Stimulated activated CD8-positive, alpha-beta memory T cell treated with anti-CD3 and anti-CD28 coated beads, Interleukin-15, amount 100 ng/mL, for 1 hour (primary cell): ENCODE measurements around the gene IFNL3.
"Not testable (repeated sequence)": the region's sequence is repeated elsewhere in the genome, so short reads cannot be mapped to it uniquely, and the experiment has no call there.

Source experiments
- DNase-seq: peaks from one replicate; pipeline ENCODE4 v3.0.0-alpha.2; 2020; ENCODE audit warnings: low read depth

IFNL3 gene

GRCh38 chr19:39218230-39219007, 26.4 kb downstream of the IFNL3 start:
- DNase-seq: no peak

DNA sequence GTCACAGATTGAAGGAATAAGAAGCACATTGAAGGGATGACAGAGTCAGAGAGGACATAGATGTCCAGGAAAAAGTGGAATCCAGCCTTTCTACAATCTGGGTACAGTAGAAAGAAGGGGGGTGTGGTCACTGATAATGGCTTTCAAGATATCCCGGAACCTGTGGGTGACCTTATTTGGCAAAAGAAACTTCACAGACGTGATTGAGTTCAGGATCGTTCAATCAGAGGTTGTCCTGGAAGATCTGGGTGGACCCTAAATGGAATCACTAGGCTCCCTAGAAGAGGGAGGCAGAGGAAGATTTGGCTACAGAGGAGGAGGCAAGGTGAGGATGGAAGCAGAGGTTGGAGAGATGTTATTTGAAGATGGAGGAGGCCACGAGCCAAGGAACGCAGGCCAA, 27.7 kb downstream of the IFNL3 start:
- DNase-seq: no peak

DNA sequence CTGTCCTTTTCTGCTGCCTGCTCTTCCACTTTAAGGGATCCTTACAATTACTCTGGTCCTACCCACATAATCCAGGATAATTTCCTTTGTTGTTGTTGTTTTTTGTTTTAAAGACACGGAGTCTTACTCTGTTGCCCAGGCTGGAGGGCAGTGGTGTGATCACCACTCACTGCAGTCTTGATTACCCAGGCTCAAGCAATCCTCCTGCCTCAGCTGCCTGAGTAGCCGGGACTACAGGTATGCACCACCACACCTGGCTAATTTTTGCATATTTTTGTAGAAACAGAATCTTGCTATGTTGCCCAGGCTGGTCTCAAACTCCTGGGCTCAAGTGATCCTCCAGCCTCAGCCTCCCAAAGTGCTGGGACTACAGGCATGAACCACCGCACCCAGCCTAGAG, 29.5 kb downstream of the IFNL3 start:
- DNase-seq: not testable (repeated sequence)

- peak; percentile 39 for DNase-seq
Observed at GRCh38 chr19:39212375-39212742, 32.4 kb downstream of the IFNL3 start.

DNA sequence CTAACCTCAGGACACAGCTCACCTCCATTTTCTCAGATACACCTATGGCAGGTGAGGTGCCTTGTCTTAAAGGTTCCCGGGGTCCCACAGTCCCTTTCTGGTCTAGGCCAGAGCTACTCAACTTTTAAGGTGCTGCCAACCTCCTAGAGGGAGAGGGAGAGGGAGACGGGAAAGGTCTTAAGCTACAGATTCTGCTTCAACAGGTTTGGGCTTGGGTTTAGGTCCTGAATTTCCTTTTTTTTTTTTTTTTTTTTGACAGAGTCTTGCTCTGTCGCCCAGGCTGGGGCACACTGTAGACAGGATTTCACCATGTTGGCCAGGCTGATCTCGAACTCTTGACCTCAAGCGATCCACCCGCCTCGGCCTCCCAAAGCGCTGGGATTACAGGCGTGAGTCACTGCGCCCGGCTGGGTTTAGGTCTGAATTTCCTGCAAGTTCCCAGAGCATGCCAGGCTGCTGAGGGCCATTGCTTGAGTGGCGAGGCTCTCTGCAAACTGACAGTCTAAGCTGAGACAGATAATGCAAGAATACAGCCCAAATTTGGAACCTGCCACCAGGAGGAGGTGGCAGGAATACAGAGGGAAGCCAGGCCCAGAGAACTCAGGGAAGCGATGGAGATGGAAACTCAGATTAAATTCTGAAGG, 33.0 kb downstream of the IFNL3 start:
- DNase-seq: no peak

DNA sequence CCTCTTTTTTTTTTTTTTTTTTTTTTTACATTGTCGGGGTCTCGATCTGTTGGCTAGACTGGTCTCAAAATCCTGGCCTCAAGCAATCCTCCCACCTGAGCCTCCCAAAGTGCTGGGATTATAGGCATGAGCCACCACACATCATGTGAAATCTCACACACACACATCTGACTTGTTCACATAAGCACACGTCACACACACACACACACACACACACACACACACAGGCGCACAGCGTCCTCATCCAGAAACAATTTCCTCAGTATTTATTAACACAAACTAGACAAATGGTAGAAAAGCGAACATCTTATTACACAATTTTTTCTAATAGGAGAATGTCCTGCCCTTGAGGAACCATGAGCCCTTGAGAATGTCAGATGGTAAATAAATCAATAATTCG, 35.6 kb downstream of the IFNL3 start:
- no peak for DNase-seq

GRCh38 chr19:39208175-39208795, 36.5 kb downstream of the IFNL3 start:
- DNase-seq: no peak

DNA sequence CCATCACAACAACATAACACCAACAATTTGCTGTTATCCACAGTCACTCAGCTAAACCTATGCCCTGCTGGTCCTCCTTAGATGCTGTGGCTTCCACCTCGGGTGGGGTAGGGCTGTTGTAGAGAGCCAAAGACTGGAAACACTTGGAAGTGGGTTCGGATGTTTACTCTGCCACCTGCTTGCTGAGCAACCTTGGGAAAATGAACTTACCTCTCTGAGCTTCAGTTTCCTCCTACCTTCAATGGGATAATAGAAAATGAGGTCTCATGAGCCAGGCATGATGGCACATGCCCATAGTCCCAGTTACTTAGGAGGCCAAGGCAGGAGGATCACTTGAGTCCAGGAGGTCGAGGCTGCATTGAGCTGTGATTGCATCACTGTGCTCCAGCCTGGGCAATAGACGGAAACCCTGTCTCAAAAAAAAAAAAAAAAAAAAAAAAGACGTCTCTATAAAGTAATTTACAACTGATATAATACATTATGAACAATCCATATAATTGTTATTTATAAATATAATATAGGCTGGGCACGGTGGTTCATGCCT, 37.4 kb downstream of the IFNL3 start:
- no peak for DNase-seq

DNA sequence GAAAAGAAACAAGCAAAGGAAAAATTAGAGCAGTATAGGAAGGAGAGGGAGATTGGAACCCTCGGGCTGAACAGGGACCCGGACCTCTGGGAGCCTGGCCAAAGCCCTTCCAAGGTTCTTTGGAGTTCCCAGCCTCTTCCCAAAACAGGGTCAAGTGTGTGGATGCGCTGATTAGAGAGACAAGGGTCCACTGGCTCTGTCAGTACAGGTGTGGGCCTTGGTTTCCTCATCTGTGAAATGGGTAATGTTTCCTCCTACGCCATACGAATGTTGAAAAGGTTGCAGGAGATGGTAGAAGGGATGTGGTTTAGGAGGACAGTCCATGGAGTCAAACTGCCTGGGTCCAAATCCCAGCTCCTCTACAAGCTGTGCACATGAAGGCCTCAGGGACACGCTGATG, 38.7 kb downstream of the IFNL3 start:
- no peak for DNase-seq

GRCh38 chr19:39205449-39205764, 39.4 kb downstream of the IFNL3 start:
- DNase-seq: no peak

DNA sequence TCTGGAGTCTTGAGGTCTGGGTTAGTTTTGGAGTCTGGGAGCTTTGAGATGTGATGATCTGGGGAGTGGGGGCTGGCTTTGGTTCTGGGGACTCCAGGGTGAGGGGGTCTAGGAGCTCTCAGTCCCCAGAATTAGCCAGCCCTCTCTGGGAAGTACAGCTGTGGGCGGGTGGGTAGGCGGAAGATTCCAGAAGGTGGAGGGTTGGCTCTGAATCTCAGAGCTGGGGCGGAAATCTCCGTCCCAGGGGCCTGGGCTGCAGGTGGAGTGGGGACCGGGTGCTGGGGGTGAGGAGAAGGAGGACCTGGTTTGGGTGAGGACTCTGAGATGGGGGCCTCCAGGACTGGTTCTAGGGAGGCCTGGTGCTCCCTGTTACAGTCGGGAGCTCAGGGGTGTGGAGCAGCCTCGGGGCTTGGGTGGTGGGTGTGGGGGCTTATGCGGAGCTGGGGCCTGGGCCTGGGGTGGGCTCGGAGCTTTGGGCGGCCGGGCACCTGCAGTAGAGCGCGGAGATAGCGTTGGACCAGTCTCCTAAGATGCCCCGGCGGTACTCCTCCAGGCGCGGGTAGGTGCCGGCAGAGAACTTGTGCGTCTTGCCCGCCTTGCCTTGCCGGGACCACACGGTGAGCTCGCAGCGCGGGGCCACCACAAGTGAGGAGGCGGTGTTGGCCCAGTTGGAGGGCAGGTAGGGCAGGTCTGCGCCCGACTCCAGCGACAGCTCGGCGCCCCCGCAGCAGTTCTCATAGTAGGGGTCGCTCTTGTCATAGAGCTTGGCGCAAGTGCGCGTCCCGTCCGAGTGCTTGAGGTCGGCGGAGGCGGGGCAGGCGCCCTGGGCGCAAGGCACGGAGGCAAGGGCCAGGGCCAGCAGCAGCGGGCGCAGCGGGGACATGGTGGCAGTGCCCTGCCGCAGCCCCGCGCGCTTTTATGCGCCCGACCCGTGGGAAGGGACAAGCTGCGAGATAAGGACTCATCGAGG, 41.1 kb downstream of the IFNL3 start, which contains the start of gene SYCN:
Gene SYCN, minus strand, starts transcription at position 892 of the 970 bp plus-strand sequence. Its CDS starts 9 bp downstream, at position 883.
- DNase-seq: no peak

GRCh38 chr19:39202998-39203355, 41.8 kb downstream of the IFNL3 start:
- DNase-seq: no peak

- DNase-seq: no peak
Observed at GRCh38 chr19:39200803-39201115, 44.0 kb downstream of the IFNL3 start.

DNA sequence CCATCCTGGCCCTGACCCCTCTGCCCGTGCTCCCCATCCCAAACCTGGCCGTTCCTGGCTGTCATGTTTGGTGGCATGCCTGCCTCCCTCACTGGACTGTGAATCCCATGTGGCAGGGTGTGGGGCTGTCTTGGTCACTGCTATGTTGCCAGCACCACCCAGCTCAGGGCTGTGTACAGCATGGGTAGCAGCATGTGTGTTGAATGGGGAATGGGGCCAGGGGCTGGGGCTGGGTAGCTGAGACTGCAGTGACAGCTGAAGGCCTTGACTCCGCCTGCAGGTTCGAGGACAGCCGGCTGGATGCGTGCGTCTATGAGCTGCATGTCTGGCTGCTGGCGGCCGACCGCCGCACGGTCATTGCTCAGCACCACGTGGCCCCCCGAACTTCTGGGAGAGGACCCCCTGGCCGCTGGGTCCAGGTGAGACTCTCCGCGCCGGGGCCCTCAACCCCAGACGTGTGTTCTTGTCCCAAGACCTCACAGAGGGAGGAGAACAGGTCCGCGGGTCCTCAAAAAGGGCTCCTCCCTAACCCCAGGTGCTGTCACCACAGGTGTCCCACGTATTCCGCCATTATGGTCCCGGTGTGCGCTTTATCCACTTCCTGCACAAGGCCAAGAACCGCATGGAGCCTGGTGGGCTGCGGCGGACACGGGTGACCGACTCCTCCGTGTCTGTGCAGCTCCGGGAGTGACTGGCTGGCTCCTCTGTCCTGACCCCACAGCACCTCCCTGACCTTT, 44.6 kb downstream of the IFNL3 start:
- DNase-seq: no peak

GRCh38 chr19:39199025-39199424, 45.8 kb downstream of the IFNL3 start:
- DNase-seq: no peak

- DNase-seq: no peak
Observed at GRCh38 chr19:39197808-39198207, 47.0 kb downstream of the IFNL3 start.

DNA sequence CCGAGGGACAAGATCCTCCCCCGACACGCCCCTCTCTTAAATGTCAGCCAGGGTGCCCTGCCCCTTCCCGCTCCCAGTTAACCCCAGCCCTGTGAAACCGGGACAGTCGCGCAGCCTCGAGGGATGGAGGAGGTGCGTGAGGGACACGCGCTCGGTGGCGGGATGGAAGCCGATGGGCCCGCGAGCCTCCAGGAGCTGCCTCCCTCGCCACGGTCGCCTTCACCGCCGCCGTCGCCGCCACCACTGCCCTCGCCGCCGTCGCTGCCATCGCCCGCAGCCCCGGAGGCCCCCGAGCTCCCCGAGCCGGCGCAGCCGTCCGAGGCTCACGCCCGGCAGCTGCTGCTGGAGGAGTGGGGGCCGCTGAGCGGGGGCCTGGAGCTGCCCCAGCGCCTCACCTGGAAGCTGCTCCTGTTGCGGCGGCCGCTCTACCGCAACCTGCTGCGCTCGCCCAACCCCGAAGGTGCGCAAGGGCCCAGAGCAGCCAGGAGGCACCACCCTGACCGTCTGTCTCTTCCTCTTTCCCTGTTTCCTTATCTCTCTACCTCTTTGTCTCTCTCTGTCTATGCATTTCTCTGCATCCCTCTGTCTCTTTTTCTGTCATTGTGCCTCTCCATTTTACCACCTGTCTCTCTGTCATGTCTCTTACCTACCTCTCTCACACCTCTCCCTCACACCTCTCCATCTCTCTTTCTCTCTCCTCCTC, 47.8 kb downstream of the IFNL3 start, which contains the start of gene NCCRP1:
Gene NCCRP1, plus strand, starts transcription at position 105 of the 703 bp plus-strand sequence. Its CDS starts 19 bp downstream, at position 124.
- no peak for DNase-seq

DNA sequence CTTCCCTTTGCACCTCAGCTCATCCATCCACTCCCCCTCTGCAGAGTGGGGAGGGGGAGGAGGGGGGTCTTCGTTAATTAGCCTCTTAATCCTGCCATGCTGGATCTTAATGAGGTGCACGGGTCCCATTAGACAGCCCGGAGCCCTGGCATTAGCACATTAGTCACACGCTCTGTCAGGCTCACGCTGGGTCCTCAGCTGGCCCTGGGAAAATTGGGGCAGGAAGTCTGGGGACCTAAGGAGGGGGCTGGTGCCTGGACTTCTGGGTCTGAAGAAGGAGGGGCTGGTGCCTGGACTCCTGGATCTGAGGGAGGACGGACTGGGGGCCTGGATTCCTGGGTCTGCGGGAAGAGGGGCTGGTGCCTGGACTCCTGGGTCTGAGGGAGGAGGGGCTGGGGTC, 48.5 kb downstream of the IFNL3 start:
- DNase-seq: no peak

- DNase-seq: no peak
Observed at GRCh38 chr19:39195755-39196154, 49.1 kb downstream of the IFNL3 start.

DNA sequence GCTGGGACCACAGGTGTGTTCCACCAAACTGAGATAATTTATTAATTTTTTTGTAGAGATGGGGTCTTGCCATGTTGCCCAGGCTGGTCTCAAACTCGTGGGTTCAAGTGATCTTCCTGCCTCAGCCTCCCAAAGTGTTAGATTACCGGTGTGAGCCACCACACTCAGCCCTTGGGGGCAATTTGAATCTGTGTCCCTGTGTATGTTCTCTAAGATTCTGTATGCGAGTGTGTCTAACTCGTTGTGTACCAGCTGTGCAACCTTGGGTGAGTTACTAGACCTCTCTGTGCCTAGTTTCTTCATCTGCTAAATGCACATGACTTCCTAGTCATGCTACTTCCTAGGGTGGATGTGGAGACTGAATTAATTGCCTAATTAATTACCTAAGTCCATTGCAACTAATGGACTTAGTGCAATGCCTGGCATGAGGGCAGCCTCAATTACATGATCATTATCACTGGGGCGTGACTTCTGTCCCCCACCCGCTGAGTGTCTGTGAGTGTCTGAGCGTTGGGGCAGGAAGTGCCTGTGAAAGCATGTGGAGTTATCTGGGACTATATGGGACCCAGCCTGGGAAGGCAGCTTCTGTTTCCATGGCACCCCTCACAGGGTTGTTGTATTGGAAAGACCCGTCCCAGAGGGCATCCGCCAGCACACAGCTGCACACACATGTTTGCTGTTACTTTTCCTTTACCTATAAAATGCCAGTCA, 49.8 kb downstream of the IFNL3 start:
- no peak for DNase-seq
